RWPE1 (cell line): ENCODE data around the gene LPCAT3.

Source experiments
- CTCF ChIA-PET: fragments of 350-600 bp; sonication (Branson Sonifier 250); formaldehyde crosslinking; extraction: SDS; loops from one replicate; lab custom pipeline; 2021; lab: Yijun Ruan, JAX
- POLR2A ChIA-PET: fragments of 400-600 bp; formaldehyde crosslinking; extraction: SDS; loops from one replicate; lab custom pipeline; 2020; ENCODE audit warnings: antibody characterized with exemption; ENCODE audit not compliant: low non-redundant PET; lab: Yijun Ruan, JAX
- DNase-seq: peaks from one replicate; pipeline ENCODE4 v3.0.0; 2012; ENCODE audit warnings: low spot score
- H3K27ac ChIP-seq: fragments of 450-650 bp; 2 replicates; pipeline ENCODE4 v1.5.1; 2017
- TF ChIP-seq, protein P1 (sequence below): fragments of 450-650 bp; conservative IDR thresholded peaks from 2 replicates; pipeline ENCODE4 v1.5.1; 2017; ENCODE audit warnings: low read depth, mild to moderate bottlenecking

The LPCAT3 gene, protein sequence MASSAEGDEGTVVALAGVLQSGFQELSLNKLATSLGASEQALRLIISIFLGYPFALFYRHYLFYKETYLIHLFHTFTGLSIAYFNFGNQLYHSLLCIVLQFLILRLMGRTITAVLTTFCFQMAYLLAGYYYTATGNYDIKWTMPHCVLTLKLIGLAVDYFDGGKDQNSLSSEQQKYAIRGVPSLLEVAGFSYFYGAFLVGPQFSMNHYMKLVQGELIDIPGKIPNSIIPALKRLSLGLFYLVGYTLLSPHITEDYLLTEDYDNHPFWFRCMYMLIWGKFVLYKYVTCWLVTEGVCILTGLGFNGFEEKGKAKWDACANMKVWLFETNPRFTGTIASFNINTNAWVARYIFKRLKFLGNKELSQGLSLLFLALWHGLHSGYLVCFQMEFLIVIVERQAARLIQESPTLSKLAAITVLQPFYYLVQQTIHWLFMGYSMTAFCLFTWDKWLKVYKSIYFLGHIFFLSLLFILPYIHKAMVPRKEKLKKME

DNA sequence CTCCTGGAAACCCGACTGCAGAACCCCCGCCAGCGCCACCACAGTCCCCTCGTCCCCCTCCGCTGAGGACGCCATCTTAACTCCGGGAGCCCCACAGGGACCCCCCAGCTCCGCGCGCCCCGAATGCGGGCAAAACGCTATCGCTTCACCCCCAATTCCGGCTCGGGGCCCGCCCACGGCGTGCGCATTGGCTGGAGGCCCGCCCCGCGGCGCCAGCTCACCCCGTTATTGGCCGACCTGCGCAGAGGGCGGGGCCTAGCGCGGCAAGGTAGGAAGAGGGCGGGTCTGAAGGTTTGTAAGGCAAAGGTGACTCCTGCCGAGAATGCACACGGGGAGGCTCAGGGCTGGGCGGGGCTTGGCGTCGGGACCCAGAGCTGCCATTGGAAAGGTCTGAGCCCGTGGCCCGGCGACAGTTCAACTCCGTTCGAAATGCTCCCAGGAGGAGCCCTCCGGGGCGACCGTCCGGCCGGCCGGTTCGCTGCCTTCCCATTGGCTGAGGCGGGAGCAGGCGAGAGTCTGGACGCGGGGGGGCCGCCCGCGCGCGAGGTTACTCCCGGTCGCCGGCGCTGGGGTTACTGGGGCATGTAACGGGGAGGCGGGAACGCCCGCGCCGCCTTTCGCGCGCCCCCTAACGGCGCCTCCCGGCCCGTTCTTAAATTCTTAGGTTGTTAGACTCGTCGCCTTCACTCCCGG is at the start of gene LPCAT3:
Gene LPCAT3 (minus strand): TSS at position 127 of the 693 bp plus-strand sequence. CDS start 52 bp downstream, at position 75.
- peak within 1 kb of the TSS; percentile 89 for H3K27ac ChIP-seq
- ChIA-PET POLR2A (interaction anchor here (0.5 to 1.0 kb wide), 2 partner anchors 73 to 677 kb away, joined by 3 to 6 read pairs; partner anchors contain the start of gene TNFRSF1A), CTCF (interaction anchor here (0.7 to 1.2 kb wide), 6 partner anchors 10 to 177 kb away, joined by 3 to 6 read pairs (median 4); no protein-coding TSS in a partner anchor)
- peak; percentile 94 for DNase-seq
- TF ChIP-seq, protein P1, sequence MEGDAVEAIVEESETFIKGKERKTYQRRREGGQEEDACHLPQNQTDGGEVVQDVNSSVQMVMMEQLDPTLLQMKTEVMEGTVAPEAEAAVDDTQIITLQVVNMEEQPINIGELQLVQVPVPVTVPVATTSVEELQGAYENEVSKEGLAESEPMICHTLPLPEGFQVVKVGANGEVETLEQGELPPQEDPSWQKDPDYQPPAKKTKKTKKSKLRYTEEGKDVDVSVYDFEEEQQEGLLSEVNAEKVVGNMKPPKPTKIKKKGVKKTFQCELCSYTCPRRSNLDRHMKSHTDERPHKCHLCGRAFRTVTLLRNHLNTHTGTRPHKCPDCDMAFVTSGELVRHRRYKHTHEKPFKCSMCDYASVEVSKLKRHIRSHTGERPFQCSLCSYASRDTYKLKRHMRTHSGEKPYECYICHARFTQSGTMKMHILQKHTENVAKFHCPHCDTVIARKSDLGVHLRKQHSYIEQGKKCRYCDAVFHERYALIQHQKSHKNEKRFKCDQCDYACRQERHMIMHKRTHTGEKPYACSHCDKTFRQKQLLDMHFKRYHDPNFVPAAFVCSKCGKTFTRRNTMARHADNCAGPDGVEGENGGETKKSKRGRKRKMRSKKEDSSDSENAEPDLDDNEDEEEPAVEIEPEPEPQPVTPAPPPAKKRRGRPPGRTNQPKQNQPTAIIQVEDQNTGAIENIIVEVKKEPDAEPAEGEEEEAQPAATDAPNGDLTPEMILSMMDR = peak; percentile 75

DNA sequence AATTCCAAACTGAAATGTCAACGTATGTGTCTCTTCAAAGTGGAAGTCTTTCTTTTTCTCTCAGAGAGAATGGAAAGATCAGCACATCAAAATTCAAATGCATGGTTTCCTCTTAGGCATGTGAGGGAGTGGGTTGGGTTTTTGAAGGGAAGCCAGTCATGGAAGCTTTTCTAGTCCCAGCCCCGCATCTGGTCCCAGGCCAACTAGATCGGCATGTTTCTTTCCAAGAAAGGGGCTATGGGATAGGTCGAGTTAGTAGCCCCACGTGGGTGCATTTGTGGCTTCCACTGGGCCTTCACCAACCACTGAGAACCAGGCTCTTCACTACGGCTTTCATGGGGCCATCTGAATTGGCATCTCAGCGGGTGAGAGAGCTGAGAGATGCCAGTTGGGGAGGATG is 48.8 kb upstream of the LPCAT3 start:
- H3K27ac ChIP-seq = no peak overlapping the region
- DNase-seq = no peak
- ChIA-PET CTCF (interaction anchor here (0.5 kb wide), 1 partner anchor 580 kb away, joined by 3 read pairs; no protein-coding TSS in a partner anchor), POLR2A (no interaction called here)
- TF ChIP-seq, protein P1 = no peak

DNA sequence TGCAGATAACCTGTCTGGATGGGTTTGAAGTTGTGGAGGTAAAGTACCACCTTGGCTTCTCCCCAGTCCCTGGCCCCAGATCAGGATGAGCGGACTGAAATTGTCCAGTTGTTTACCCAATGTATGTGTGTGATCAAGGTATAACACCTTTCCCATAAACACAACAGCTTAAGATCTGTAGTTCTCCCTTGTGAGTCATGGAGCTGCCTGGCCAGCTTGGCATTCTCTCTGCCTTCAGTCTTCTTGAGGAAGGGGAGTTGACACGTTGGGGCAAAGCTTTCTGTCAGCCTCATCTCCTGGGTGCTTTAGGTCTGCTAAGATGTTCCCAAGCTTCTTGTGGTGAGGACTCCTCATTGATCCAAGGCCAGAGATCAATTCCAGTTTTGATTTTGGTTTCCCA is 48.3 kb upstream of the LPCAT3 start:
- no peak overlapping the region for H3K27ac ChIP-seq
- TF ChIP-seq, protein P1 = no peak
- ChIA-PET CTCF (interaction anchor here (0.5 kb wide), 1 partner anchor 580 kb away, joined by 3 read pairs; no protein-coding TSS in a partner anchor), POLR2A (no interaction called here)
- no peak for DNase-seq

DNA sequence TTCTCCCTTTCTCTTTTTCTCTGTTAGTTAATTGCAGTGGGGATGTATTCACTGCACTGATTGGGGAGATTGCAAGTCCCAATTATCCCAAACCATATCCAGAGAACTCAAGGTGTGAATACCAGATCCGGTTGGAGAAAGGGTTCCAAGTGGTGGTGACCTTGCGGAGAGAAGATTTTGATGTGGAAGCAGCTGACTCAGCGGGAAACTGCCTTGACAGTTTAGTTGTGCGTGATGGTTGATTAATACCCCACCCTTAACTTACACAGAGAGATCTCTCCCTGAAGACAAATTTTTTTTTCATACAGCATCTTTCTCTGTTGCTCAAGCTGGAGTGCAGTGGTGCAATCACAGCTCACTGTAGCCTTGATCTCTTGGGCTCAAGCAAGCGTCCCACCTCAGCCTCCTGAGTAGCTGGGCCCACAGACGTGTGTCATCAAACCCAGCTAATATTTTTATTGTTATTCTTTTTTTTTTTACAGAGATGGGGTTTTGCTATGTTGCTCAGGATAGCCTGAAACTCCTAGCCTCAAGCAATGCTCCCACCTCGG is 46.9 kb upstream of the LPCAT3 start:
- TF ChIP-seq, protein P1 = no peak
- DNase-seq = no peak
- ChIA-PET POLR2A (no interaction called here), CTCF (no interaction called here)
- H3K27ac ChIP-seq = no peak overlapping the region

DNA sequence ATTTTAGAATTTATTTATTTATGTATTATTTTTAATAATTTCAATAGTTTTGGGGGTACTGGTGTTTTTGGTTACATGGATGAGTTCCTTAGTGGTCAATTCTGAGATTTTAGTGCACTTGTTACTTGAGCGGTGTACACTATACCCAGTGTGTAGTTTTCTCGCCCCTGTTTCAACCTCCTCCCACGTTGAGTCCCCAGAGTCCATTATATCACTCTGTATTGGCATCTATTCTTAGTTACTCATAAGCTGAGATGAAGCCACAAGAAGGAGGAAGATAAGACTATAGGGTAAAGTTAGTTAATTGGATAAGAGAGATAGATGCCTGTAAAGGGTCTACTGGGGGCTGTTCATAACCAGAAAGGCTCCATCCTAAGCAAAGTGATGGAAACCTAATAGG is 46.2 kb upstream of the LPCAT3 start:
- POLR2A ChIA-PET = no interaction called here
- TF ChIP-seq, protein P1 = no peak
- no peak overlapping the region for H3K27ac ChIP-seq
- CTCF ChIA-PET = no interaction called here
- no peak for DNase-seq

DNA sequence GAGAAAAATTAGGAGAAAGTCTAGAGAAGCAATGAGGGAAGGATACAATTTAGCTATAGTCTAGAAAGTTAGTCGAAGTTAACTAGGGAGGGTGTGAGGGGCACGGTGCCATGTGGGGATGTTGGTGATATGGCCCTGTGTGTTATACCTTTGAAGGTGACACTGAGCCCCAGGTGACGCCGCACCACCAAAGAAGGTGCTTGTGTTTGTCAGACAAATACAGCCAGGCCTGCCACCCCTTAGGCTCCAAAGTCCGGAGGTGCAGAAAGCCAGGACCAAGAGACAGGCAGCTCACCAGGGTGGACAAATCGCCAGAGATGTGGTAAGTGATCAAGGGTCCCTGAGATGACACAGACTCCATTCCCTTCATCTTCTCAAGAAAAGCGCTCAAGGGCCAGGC is 43.3 kb upstream of the LPCAT3 start:
- DNase-seq = no peak
- TF ChIP-seq, protein P1 = no peak
- ChIA-PET CTCF (no interaction called here), POLR2A (no interaction called here)
- no peak overlapping the region for H3K27ac ChIP-seq
